ENCODE results near the gene C1orf21.

- no peak for TF ChIP-seq CTCF (IDR thresholded peaks at IDR 0.05)
- TF ChIP-seq POLR2A (IDR thresholded peaks at IDR 0.05): no peak
Measured at GRCh38 chr1:184615301-184615700, 228.5 kb downstream of the C1orf21 start.

Data from body of pancreas (tissue), 4 donors.